GM18498 (cell line): ENCODE results near the gene LANCL3.
"Not testable (repeated sequence)": the region's sequence is repeated elsewhere in the genome, so short reads cannot be mapped to it uniquely, and the experiment has no call there.

Experiments used
- ATAC-seq: cut with Tn5 transposase; IDR thresholded peaks from one replicate; pipeline ENCODE4 v1.9.1; 2021; ENCODE audit warnings: mild to moderate bottlenecking, moderate library complexity; ENCODE audit not compliant: unreplicated experiment

Gene LANCL3

DNA sequence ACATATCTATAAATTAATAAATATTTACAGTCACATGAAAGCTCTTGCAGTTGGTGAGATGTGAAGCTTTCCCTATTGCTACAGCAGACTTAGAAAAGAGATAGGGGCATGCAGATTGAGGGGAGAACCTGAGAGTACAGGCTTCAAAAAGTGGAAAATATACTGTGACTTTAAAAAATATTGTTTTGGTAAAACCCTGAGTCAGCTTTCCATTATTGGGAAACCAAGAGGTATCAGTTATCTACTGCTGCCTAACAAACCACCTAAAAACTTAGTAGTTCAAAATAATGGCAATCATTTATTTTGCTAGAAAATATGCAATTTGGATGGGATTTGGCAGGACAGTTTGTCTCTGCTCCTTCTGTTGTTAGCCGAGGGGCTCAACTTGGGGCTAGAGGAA, 38.3 kb downstream of the LANCL3 start:
- no peak for ATAC-seq

- no peak for ATAC-seq
Measured at GRCh38 chrX:37613933-37614332, 42.5 kb downstream of the LANCL3 start.

DNA sequence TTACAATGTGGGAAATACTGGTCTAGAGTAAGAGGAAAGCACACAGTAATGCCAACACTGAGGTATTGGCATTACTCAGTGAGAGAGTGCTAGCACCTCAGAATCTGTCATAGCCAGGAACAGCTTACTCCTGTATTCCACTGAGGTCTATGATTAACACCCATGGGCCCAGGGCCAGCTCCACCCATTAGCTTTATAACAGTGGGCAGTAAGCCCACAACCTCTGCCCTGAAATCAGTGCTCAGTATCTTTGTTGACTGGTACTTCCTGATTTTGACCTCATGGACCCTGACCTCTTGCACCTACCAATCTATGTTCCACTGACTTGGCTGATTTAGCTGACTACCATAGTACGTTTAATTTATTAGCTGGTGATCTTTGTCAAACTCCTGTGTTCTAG, 56.1 kb downstream of the LANCL3 start:
- ATAC-seq = no peak

DNA sequence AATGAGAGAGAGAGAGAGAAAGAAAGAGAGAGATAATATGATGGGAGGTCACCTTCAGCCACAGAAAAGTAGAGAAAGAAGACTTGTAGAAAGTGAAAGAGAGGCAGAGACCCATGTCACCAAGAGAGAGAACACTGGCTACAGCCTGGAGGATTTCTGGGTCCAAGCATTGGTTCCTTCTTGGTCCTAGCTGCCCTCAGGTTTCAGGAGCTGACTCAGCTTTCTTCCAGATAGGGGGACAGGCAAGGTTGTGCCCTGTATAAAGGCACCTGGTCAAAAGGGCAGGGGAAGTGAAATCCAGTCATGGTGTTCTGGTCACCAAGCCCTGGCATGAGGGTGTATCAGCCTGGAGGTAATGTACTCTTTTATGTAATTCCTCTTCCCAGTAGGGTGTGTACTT, 66.6 kb downstream of the LANCL3 start:
- ATAC-seq = no peak

DNA sequence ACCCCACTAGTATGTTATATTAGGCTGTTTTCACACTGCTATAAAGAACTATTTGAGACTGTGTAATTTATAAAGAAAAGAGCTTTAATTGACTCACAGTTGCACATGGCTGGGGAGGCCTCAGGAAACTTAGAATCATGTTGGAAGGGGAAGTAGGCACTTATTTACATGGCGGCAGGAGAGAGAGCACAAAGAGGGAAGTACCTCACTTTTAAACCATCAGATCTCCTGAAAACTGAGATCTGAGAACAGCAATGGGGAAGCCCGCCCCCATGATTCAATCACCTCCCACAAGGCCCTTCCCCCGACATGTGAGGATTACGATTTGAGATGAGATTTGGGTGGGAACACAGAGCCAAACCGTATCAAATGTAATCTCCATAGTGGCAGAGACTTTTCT, 68.7 kb downstream of the LANCL3 start:
- no peak for ATAC-seq

GRCh38 chrX:37641859-37642258, 70.4 kb downstream of the LANCL3 start:
- no peak for ATAC-seq

- no peak for ATAC-seq
Measured at GRCh38 chrX:37644381-37645305, 73.2 kb downstream of the LANCL3 start.

GRCh38 chrX:37646254-37646653, 74.8 kb downstream of the LANCL3 start:
- no peak for ATAC-seq

GRCh38 chrX:37650879-37651278, 79.4 kb downstream of the LANCL3 start:
- not testable (repeated sequence) for ATAC-seq

GRCh38 chrX:37651921-37652452, 80.5 kb downstream of the LANCL3 start:
- ATAC-seq = no peak

DNA sequence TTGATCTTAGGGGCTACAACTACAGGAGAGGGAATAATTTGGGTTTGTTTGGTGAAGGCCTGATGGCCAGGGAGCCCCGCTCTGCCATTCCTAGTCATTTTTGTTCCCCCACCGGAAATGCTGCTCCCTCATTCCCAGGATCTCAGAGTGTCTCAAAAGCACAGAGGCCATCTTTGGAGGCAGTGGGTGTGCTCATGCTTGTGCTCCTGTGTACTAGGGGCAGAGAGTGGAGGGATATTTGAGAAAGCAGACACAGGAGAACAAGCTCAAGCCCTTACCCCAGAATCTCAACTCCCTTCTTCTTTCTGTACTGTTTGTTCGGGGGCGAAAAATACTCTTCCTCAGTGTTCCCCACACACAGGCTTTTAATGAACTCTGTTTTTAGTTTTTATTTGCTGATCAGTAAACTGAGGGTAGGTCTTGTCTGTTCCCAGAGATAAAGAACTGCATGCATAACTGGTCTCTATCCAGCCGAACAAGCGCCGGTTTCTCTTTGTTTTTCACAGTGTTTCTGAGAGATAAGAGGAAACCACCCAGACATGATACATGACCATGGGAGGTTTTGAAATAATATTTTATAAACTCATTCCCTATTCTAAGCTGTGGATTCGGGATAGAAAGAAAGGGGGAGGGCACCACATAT, 81.2 kb downstream of the LANCL3 start:
- ATAC-seq = no peak

GRCh38 chrX:37653397-37654085, 82.1 kb downstream of the LANCL3 start:
- ATAC-seq = no peak

GRCh38 chrX:37658343-37659030, 87.0 kb downstream of the LANCL3 start:
- no peak for ATAC-seq

DNA sequence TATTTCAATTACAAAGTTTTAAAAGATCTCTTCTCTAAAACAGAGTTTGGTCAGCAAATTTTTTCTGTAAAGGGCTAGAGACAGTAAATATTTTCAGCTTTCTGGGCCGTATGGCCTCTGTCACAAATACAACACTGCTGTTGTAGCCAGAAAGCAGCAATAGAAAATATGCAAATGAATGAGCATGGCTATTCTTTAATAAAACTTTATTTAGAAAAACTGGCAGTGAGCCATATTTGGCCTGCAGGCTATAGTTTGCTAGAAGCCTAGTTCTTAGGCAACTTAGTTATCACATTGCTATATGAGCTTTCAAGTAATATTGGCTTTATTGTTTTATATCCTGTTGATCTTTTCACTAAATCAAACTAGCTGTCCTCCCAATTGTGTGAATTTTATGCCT, 87.6 kb downstream of the LANCL3 start:
- ATAC-seq = no peak

DNA sequence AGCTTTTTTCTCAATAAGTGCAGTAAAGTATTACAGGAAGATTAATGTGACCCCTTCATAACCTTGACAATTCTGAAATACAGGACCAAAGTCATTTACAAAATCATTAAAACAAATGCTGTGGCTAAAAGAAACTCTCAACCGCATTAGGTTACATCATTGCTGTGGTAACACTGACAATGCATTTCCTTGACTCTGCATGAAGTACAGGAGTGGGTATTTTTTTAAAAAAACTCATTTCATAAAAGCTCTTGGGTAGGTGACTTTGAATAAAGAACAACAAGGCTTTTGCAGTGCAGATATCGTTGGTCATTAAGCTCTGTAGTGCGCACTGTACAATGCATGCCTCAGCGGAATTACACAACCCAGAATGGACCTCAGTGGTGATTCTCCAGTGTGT, 90.7 kb downstream of the LANCL3 start:
- ATAC-seq = no peak

DNA sequence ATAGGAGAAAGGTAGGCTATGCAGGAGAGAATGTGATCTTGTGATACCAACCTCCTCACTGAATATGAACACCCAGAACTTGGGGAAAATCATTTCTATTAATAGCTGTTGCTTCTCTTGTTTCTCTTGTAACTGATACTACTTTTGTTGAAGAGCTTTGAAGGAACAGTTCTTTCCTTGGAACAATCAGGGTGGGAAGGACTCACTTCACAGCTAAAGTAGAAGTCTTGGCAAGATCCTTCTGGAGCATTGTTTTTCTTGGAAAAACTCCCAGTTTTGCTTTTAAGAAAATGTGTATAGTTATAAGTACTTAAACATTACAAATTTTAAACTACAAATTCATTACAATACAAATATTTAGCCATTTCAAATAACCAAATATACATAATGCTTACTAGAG, 95.1 kb downstream of the LANCL3 start:
- no peak for ATAC-seq

DNA sequence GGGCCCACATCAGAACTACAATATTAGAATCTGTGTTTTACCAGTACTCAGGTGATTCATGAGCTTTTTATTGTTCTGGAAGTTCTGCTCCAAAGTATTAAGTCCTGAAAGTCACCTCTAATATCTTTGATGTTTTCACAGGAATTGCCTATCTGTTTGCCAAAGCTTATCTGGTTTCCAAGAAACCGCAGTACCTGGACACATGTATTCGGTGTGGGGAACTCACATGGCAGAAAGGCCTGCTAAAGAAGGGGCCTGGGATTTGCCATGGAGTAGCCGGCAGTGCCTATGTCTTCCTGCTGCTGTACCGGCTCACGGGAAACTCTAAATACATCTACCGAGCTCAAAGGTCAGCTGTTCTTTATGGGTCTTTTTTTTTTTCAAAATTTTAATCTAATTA, 95.7 kb downstream of the LANCL3 start:
- ATAC-seq = no peak

DNA sequence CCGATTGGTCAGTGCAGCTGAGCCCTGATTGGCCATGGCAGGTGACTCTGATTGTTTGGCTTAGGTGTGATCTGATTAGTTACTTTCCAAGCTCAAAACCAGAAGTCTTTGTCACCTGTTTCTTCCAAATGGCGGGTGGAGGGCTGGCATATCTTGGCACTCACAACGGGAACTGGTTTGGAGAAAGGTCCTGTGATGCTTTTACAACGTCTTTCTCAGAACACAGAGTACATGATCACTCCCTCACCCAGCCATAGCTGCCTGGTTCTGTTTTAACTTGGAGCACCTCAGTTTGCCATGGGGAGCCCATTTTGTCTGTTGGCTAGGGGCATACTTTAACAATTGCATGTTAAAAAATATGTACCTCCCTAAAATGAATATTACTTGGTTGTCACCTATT, 101.1 kb downstream of the LANCL3 start:
- no peak for ATAC-seq

- no peak for ATAC-seq
Measured at GRCh38 chrX:37676811-37677210, 105.3 kb downstream of the LANCL3 start.

DNA sequence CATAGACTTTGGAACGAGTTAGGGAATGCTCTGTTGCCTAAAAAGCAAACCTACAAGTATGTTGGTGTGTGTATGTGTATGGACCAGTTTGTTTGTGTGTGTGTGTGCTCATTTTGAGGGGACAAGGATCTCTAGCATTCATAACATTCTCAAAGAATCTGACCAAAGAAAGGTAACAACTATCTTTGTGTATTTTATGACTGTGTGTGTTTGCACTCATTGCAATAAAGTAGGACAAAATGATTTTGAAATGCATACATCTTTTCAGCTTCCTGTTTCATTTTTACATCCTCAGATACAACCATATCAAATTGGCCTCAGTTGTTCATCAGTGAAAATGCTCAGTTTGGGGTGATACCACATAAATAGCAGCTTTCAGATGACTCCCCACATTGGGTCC, 105.8 kb downstream of the LANCL3 start:
- ATAC-seq = peak; percentile 18

DNA sequence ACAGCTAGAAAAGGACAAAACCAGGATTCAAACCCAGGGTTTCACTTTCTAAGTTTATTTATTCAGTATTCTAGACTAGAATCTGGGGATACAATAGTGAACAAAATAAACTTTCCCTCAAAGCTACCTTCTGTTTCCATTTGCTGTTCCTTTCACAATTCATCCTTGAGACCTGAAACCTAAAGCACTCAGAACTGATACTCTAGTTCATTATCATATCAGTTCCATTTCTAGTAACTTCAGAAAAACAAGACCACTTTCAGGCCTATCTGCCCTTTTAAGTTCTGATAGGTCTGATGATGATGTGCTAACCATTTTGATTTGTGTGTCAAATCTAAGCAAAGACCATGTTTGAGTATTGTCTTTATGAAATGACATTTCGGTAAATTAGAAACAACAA, 106.3 kb downstream of the LANCL3 start:
- peak; percentile 90 for ATAC-seq
